GM12874 (cell line): ENCODE measurements around the gene SMG7.

ENCODE experiments used
- TF ChIP-seq, protein P1 (sequence below): IDR thresholded peaks from 2 replicates; pipeline ENCODE4 v1.5.1; 2011; ENCODE audit warnings: low read depth, mild to moderate bottlenecking, control low read depth, low read length, moderate library complexity; ENCODE audit not compliant: insufficient read depth

The SMG7 gene

GRCh38 chr1:183571678-183572268, 99.5 kb downstream of the SMG7 start:
- TF ChIP-seq, protein P1, sequence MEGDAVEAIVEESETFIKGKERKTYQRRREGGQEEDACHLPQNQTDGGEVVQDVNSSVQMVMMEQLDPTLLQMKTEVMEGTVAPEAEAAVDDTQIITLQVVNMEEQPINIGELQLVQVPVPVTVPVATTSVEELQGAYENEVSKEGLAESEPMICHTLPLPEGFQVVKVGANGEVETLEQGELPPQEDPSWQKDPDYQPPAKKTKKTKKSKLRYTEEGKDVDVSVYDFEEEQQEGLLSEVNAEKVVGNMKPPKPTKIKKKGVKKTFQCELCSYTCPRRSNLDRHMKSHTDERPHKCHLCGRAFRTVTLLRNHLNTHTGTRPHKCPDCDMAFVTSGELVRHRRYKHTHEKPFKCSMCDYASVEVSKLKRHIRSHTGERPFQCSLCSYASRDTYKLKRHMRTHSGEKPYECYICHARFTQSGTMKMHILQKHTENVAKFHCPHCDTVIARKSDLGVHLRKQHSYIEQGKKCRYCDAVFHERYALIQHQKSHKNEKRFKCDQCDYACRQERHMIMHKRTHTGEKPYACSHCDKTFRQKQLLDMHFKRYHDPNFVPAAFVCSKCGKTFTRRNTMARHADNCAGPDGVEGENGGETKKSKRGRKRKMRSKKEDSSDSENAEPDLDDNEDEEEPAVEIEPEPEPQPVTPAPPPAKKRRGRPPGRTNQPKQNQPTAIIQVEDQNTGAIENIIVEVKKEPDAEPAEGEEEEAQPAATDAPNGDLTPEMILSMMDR = no peak

DNA sequence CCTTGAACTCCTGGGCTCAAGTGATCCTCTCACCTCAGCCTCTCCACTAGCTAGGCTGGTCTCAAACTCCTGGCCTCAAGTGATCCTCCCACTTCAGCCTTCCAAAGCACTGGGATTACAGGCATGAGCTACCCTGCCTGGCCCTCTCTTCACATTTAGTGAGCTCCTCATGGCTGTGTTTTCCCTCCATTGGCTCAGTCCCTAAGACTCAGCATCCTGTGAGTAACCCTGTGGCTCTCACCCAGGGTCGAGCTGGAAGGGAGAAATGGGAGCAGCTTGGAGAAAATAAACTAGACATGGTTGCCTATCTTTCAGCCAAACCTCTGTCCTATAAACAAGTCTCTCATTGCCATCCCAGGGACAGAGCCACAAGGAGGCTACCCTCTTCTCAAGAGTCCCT, 100.4 kb downstream of the SMG7 start:
- TF ChIP-seq, protein P1 = no peak

DNA sequence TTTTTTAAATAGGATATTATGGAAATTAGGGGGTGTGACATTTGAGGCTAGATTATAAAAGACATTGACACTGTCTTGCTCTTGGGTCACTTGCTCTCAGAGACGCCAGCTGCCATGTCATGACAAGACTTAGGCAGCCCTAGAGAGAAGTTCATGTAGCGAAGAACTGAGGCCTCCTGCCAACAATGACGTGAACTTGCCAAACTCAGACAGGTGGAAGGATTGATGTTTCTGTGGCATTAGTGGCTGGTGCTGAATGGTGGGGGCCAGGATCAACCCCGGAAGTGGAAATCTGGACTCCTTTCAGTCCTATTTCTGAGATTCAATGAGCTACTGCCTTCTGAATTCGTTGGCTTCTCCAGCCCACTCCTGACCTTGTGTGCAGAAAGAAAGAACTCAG, 103.3 kb downstream of the SMG7 start:
- TF ChIP-seq, protein P1 = no peak

DNA sequence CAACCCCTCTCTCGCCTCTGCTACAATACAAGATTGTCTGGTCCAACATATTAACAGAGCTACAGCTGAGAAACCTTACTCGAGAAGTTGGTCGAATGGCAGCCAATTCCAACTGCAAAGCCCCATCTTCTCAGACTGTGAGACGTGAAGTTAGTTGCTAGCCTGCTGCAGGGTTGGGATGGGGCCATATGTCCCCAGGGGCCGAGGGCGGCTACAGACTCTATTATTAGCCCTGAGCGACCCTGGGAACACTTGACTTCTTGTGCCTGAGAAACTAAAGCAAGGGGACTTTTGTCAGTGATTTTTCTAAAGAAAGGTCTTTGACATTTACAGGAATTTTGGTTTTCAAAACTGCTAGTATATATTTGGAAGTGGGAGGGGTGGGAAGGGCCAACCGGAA, 104.2 kb downstream of the SMG7 start:
- TF ChIP-seq, protein P1 = no peak

DNA sequence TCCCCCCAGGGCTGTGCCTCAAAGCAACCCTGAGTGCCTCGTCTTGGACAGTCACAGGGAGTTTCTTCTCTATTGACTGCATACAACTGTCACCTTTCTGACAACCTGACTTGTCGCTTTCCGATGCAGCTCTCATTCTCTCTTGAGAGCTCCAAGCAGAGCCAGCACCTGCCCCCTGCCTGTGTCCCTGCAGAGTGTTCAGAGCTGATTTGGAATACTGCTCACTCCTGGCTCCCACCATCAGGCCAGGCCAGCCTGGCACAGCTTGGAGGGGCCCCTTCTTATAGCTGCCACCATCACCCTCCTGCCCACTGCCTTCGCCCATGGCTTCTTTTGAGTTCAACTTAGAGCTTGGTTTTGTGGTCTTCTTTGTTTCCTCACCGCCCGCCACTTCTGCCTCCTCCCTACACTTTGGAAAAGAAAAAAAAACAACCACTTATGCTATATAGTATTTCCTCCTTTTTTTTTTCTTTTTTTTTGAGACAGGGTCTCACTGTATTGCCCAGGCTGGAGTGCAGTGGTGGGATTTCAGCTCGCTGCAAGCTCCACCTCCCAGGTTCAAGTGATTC, 105.7 kb downstream of the SMG7 start:
- TF ChIP-seq, protein P1 = no peak

DNA sequence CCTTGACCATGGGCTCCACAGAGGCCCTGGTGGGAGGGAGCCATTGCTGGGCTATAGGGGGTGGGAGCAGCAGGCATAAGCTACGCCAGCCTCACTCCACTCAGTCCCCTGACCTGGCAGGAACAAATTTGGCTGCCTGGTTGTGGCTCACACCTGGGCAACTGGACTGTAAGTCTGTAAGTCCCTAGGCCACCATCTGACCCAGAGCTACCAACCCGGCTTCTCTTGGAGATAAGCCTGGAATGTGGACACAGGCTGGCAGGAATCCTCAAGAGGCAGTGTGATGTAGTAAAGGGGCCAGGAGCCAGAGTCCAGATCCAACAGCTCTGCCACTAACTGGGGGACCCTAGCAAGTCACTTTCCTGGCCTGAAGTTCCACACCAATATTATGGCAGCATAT, 106.6 kb downstream of the SMG7 start:
- TF ChIP-seq, protein P1 = no peak

DNA sequence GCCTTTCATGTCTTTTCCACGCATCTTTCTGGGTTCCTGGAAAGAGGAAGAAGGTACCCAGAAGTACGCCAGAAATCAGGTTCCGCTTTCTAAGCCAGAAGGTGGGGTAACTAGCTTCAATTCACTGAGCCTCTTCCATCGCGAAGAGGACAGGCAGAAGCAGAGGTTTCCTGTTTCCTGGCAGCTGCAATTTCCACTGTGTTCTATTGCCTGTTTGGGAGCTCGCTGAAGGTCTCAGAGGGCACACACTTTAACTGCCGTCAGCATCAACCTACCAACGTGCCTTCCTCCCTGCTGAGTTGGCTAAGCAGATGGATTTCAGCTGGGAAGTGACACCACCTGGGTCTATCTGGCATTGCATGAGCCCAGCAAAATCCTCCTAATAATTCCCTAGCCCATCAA, 108.0 kb downstream of the SMG7 start:
- TF ChIP-seq, protein P1 = peak; percentile 29; the same call in 1 of the 2 replicates
